ENCODE measurements around the gene ZNF219. TPM values are rescaled to one million over a fixed set of nuclear protein-coding genes. Genes with fewer than 3 reads are reported as not detected.

ZNF219 gene
- 10 to 100 TPM; 15.2 to 54.1 (median 38.4) TPM for total RNA-seq

- TF ChIP-seq CTCF (IDR thresholded peaks at IDR 0.05; ENCODE audit: low read depth), result no peak
These were observed at the start of gene ZNF219 for GRCh38 chr14:21098076-21098891. TSS of gene ZNF219 (minus strand) at chr14:21098655. CDS start at chr14:21093591, 5,064 bp downstream.

- no peak for TF ChIP-seq CTCF (IDR thresholded peaks at IDR 0.05; ENCODE audit: low read depth)
These were observed 47.0 kb upstream of the ZNF219 start for GRCh38 chr14:21145437-21145836.

GRCh38 chr14:21142357-21142756 is 43.9 kb upstream of the ZNF219 start:
- TF ChIP-seq CTCF (IDR thresholded peaks at IDR 0.05; ENCODE audit: low read depth), result no peak

- no peak for TF ChIP-seq CTCF (IDR thresholded peaks at IDR 0.05; ENCODE audit: low read depth)
These were observed 37.6 kb upstream of the ZNF219 start for GRCh38 chr14:21136024-21136423.

GRCh38 chr14:21133901-21134300 is 35.4 kb upstream of the ZNF219 start:
- no peak for TF ChIP-seq CTCF (IDR thresholded peaks at IDR 0.05; ENCODE audit: low read depth)

- no peak for TF ChIP-seq CTCF (IDR thresholded peaks at IDR 0.05; ENCODE audit: low read depth)
These were observed 25.0 kb upstream of the ZNF219 start for GRCh38 chr14:21123429-21123828.

GRCh38 chr14:21121122-21121521 is 22.7 kb upstream of the ZNF219 start:
- TF ChIP-seq CTCF (IDR thresholded peaks at IDR 0.05; ENCODE audit: low read depth), result no peak

Measured in subcutaneous adipose tissue (tissue), 4 donors.